Nephron progenitor cell (in vitro differentiated cells): ENCODE results near the gene ARRB1.
"Not testable (repeated sequence)": the region's sequence is repeated elsewhere in the genome, so short reads cannot be mapped to it uniquely, and the experiment has no call there.

Experiments
- DNase-seq: peaks from one replicate; pipeline ENCODE4 v3.0.0; 2021
- H3K27ac Mint-ChIP-seq: 2 replicates; pipeline ENCODE4 v1.8.0; 2021; ENCODE audit warnings: mild to moderate bottlenecking, moderate library complexity, mixed read lengths
- H3K27me3 Mint-ChIP-seq: 2 replicates; pipeline ENCODE4 v1.8.0; 2021; ENCODE audit warnings: mild to moderate bottlenecking, low read depth, mixed read lengths; ENCODE audit not compliant: poor library complexity
- H3K36me3 Mint-ChIP-seq: 2 replicates; pipeline ENCODE4 v1.8.0; 2021; ENCODE audit warnings: low read depth, mixed read lengths
- H3K4me1 Mint-ChIP-seq: 2 replicates; pipeline ENCODE4 v1.8.0; 2021; ENCODE audit warnings: mixed read lengths
- H3K4me3 Mint-ChIP-seq: 2 replicates; pipeline ENCODE4 v1.8.0; 2021; ENCODE audit warnings: mild to moderate bottlenecking, moderate library complexity, mixed read lengths
- H3K9me3 Mint-ChIP-seq: 2 replicates; pipeline ENCODE4 v1.8.0; 2021; ENCODE audit warnings: mild to moderate bottlenecking, moderate library complexity, mixed read lengths
- TF ChIP-seq, protein P1 (sequence below): fragments of 200-600 bp; sonication (generic); IDR thresholded peaks from 2 replicates; pipeline ENCODE4 v1.5.0; 2021; ENCODE audit warnings: antibody characterized with exemption

ARRB1 gene

DNA sequence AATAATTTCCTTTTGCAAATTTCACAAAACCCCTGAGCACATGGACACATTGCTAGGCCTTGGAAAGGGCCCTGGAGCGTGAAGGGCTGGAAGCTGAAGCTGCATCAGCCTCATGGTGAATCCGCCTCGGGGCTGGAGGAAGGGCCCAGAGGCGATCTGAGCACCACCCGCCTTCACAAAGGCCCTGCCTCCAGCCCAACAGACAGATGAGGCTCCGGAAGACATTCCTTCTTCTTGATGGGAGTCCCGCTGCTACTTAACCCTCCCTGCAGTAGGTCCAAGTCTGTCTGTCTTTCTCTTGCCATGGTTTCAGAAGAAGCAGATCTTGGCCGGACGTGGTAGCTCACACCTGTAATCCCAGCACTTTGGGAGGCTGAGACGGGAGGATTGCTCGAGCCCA lies 16.5 kb downstream of the ARRB1 start:
- Mint-ChIP-seq H3K9me3 (peaks cover 11% of the 10 kb centered on the region), H3K27ac (no peak overlapping the region), H3K4me1 (peaks cover 38% of the 10 kb centered on the region), H3K27me3 (peaks cover 12% of the 10 kb centered on the region), H3K4me3 (no peak overlapping the region), H3K36me3 (peaks cover 10% of the 10 kb centered on the region)
- TF ChIP-seq, protein P1, sequence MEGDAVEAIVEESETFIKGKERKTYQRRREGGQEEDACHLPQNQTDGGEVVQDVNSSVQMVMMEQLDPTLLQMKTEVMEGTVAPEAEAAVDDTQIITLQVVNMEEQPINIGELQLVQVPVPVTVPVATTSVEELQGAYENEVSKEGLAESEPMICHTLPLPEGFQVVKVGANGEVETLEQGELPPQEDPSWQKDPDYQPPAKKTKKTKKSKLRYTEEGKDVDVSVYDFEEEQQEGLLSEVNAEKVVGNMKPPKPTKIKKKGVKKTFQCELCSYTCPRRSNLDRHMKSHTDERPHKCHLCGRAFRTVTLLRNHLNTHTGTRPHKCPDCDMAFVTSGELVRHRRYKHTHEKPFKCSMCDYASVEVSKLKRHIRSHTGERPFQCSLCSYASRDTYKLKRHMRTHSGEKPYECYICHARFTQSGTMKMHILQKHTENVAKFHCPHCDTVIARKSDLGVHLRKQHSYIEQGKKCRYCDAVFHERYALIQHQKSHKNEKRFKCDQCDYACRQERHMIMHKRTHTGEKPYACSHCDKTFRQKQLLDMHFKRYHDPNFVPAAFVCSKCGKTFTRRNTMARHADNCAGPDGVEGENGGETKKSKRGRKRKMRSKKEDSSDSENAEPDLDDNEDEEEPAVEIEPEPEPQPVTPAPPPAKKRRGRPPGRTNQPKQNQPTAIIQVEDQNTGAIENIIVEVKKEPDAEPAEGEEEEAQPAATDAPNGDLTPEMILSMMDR: no peak
- no peak for DNase-seq

DNA sequence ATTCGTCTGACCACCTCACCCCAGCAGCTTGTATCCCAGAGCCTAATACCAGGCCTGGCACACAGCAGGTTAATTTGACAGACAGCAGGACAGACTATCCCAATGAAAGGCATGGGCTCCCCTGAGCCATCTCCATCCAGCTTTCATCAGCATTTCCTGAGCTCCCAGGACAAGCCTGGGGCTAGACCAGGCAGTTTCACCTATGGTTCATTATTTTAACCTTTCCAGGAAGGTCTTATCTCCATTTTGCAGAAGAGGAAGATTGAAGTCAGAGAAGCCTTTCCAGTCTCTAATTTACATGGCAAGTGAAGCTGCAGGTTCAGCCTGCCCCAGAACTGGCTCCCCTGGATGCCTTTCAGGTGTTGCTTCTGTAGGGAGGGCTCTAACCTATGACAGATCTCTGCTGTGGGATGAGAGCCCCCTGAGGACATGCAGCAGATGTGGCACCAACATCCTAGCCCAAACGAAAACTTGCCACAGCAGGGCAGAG lies 17.0 kb downstream of the ARRB1 start:
- Mint-ChIP-seq H3K27ac (peak overlapping the region; percentile 52), H3K9me3 (peaks cover 11% of the 10 kb centered on the region)

DNA sequence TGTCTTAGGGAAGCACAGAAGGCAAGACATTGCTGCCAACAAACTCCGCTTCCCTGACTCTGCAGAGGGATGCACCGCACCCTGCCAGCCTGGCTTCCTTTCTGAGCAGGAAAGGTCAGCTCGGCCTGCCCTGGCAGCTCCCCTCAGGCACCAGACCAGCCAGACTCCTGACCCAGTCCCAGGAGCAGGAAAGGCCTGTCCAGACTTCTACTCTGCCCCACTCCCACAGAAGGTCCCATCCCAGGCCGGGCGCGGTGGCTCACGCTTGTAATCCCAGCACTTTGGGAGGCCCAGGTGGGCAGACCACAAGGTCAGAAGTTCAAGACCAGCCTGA lies 17.7 kb downstream of the ARRB1 start:
- peaks cover 10% of the 10 kb centered on the region for H3K36me3 Mint-ChIP-seq
- no peak overlapping the region for H3K4me3 Mint-ChIP-seq
- H3K4me1 Mint-ChIP-seq: peaks cover 38% of the 10 kb centered on the region
- H3K27me3 Mint-ChIP-seq: peaks cover 12% of the 10 kb centered on the region
- TF ChIP-seq, protein P1: no peak
- no peak for DNase-seq
- H3K27ac Mint-ChIP-seq: no peak overlapping the region
- peaks cover 11% of the 10 kb centered on the region for H3K9me3 Mint-ChIP-seq

More for the DNA sequence above, 17.0 kb downstream of the ARRB1 start:
- Mint-ChIP-seq H3K36me3 (peaks cover 10% of the 10 kb centered on the region), H3K4me3 (no peak overlapping the region), H3K27me3 (peaks cover 12% of the 10 kb centered on the region), H3K4me1 (peaks cover 38% of the 10 kb centered on the region)
- TF ChIP-seq, protein P1: no peak
- DNase-seq: no peak

DNA sequence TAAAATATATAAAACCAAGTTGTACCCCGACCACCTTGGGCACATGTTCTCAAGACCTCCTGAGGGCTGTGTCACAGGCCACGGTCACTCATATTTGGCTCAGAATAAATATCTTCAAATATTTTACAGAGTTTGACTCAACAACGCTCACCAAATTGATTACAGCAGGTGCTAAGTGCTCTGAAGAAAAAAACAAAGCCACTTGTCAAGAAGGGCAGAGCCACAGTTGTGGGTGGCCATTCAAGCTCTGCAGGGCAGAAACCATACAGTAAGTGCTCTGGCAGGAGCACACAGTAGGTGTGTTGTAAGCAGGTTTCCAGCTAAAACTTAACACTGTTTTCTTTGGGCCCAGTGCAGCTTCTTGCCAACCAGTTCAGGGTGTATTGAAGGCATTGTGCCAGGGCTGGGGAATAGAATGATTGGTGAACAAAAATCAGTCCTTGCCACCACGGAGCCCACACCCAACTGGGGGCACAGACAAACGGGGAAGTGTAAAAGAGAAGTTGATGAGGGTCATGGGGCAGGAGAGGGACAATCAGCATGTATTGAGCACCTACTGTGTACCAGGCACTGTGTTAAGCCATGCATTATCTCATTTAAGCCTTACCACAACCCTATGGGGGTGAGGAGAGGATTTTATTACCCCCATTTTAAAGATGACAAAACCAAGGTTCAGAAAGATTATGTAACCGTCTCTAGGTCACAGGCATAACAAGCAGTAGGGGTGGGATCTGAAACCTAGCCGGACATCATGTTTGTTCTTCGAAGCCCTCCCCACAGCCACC lies 18.2 kb downstream of the ARRB1 start:
- Mint-ChIP-seq H3K27ac (no peak overlapping the region), H3K27me3 (peaks cover 12% of the 10 kb centered on the region), H3K4me3 (no peak overlapping the region), H3K36me3 (peaks cover 10% of the 10 kb centered on the region), H3K9me3 (peaks cover 11% of the 10 kb centered on the region), H3K4me1 (peaks cover 42% of the 10 kb centered on the region)
- TF ChIP-seq, protein P1: no peak
- DNase-seq: no peak

DNA sequence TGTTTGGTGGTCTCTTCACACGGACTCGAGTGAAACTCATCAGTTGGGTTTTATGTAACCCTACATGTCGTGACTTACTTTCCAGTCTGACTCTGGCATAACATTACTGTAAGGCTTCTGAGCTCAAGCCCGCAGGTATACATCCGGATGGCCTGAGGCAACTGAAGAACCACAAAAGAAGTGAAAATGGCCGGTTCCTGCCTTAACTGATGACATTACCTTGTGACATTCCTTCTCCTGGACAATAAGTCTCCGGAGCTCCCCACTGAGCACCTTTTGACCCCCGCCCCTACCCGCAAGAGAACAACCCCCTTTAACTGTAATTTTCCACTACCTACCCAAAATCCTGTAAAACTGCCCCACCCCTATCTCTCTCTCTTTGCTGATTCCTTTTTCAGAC lies 19.7 kb downstream of the ARRB1 start:
- H3K36me3 Mint-ChIP-seq: peaks cover 10% of the 10 kb centered on the region
- DNase-seq, H3K4me3 Mint-ChIP-seq, H3K27me3 Mint-ChIP-seq: not testable (repeated sequence)
- H3K27ac Mint-ChIP-seq: peak overlapping the region; percentile 47
- peaks cover 11% of the 10 kb centered on the region for H3K9me3 Mint-ChIP-seq
- H3K4me1 Mint-ChIP-seq: peaks cover 40% of the 10 kb centered on the region

DNA sequence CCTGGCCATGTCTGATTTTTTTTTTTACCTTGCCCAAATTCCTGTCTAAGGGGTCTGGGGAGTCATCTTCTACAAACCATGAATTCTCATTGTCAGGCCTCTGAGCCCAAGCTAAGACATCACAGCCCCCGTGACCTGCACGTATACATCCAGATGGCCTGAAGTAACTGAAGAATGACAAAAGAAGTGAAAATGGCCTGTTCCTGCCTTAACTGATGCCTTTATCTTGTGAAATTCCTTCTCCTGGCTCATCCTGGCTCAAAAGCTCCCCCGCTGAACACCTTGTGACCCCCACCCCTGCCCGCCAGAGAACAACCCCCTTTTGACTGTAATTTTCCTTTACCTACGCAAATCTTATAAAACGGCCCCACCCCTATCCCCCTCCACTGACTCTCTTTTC lies 20.2 kb downstream of the ARRB1 start:
- peaks cover 10% of the 10 kb centered on the region for H3K36me3 Mint-ChIP-seq
- H3K27me3 Mint-ChIP-seq, DNase-seq, H3K4me3 Mint-ChIP-seq: not testable (repeated sequence)
- H3K4me1 Mint-ChIP-seq: peaks cover 40% of the 10 kb centered on the region
- H3K27ac Mint-ChIP-seq: peak overlapping the region; percentile 47
- peaks cover 11% of the 10 kb centered on the region for H3K9me3 Mint-ChIP-seq

DNA sequence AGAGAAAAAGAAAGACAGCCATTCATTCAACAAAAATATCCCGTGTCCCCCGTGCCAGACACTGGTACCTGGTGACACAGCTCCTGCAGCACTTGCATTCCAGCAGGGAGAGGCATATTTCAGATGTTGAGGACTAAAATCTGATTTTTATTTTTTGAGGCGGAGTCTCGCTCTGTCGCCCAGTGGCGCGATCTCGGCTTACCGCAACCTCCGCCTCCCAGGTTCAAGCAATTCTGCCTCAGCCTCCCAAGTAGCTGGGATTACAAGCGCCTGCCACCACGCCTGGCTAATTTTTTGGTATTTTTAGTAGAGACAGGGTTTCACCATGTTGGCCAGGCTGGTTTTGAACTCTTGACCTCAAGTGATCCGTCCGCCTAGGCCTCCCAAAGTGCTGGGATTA lies 20.6 kb downstream of the ARRB1 start:
- H3K27ac Mint-ChIP-seq, H3K4me3 Mint-ChIP-seq, H3K27me3 Mint-ChIP-seq, DNase-seq: not testable (repeated sequence)
- peaks cover 10% of the 10 kb centered on the region for H3K36me3 Mint-ChIP-seq
- peaks cover 42% of the 10 kb centered on the region for H3K4me1 Mint-ChIP-seq
- H3K9me3 Mint-ChIP-seq: peaks cover 11% of the 10 kb centered on the region
